Retinal pigment epithelial cell (primary cell): ENCODE results near the gene KRI1.
"Not testable (repeated sequence)": the region's sequence is repeated elsewhere in the genome, so short reads cannot be mapped to it uniquely, and the experiment has no call there.

Source experiments
- DNase-seq: peaks from one replicate; pipeline ENCODE4 v3.0.0-alpha.2; 2010; ENCODE audit warnings: low read depth
- H3K4me3 ChIP-seq: 2 replicates; pipeline ENCODE4 v1.5.1; 2011; ENCODE audit warnings: mild to moderate bottlenecking, low read length, control low read depth, moderate library complexity
- CTCF ChIP-seq: conservative IDR thresholded peaks from 2 replicates; pipeline ENCODE4 v1.5.1; 2011; ENCODE audit warnings: low read depth, low read length, control low read depth, inconsistent platforms

KRI1 gene

GRCh38 chr19:10554760-10555609, 10.8 kb downstream of the KRI1 start:
- no peak overlapping the region for H3K4me3 ChIP-seq
- peak; percentile 2 for TF ChIP-seq CTCF
- DNase-seq, result no peak

GRCh38 chr19:10553943-10554381, 11.8 kb downstream of the KRI1 start:
- H3K4me3 ChIP-seq, result no peak overlapping the region
- DNase-seq, result no peak

GRCh38 chr19:10553087-10553667, 12.6 kb downstream of the KRI1 start:
- H3K4me3 ChIP-seq, result no peak overlapping the region
- no peak for TF ChIP-seq CTCF
- DNase-seq, result no peak

More at GRCh38 chr19:10553943-10554381, 11.8 kb downstream of the KRI1 start:
- TF ChIP-seq CTCF, result no peak

- no peak for TF ChIP-seq CTCF
- no peak for DNase-seq
- H3K4me3 ChIP-seq, result no peak overlapping the region
Measured at GRCh38 chr19:10552510-10553053, 13.2 kb downstream of the KRI1 start.

- no peak for DNase-seq
- H3K4me3 ChIP-seq, result no peak overlapping the region
- TF ChIP-seq CTCF, result peak; percentile 35
Measured at GRCh38 chr19:10551698-10552301, 14.0 kb downstream of the KRI1 start.

GRCh38 chr19:10551006-10551405, 14.8 kb downstream of the KRI1 start:
- not testable (repeated sequence) for DNase-seq, H3K4me3 ChIP-seq

- no peak for TF ChIP-seq CTCF
- H3K4me3 ChIP-seq, result no peak overlapping the region
- DNase-seq, result no peak
Measured at GRCh38 chr19:10550336-10550735, 15.5 kb downstream of the KRI1 start.
